DMS153 treated with DMSO at 0.1 percent for 48 hours (cell line): ENCODE measurements around the gene ESPNL.
"Not testable (repeated sequence)": the region's sequence is repeated elsewhere in the genome, so short reads cannot be mapped to it uniquely, and the experiment has no call there.

Source experiments
- DNase-seq: peaks from one replicate; lab custom pipeline; 2025; ENCODE audit not compliant: unreplicated experiment; lab: John Stamatoyannopoulos, UW

The ESPNL gene

DNA sequence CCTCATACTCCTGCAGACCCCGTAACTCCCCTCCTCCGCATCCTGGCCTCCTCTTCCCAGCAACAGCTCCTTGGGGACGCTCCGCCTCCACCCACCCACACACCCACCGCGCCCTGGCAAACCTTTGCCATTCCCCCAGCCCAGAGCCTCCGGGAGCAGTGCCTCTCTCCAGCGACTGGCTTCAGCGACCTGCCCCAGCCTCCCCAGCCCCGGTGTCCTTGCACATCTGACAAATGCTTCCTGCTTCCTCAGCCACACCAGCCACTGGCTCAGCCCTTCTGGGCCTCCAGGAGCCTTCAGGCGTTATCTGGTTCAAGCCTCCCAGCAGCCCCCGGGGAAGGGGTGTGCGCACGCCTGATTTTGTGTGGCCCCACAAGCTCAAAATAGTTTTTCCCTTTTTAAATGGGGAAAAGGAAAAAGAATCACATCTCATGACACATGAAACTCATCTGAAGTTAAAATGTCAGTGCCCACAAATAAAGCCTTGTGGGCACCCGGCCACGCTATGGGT lies 14.2 kb downstream of the ESPNL start:
- no peak for DNase-seq

DNA sequence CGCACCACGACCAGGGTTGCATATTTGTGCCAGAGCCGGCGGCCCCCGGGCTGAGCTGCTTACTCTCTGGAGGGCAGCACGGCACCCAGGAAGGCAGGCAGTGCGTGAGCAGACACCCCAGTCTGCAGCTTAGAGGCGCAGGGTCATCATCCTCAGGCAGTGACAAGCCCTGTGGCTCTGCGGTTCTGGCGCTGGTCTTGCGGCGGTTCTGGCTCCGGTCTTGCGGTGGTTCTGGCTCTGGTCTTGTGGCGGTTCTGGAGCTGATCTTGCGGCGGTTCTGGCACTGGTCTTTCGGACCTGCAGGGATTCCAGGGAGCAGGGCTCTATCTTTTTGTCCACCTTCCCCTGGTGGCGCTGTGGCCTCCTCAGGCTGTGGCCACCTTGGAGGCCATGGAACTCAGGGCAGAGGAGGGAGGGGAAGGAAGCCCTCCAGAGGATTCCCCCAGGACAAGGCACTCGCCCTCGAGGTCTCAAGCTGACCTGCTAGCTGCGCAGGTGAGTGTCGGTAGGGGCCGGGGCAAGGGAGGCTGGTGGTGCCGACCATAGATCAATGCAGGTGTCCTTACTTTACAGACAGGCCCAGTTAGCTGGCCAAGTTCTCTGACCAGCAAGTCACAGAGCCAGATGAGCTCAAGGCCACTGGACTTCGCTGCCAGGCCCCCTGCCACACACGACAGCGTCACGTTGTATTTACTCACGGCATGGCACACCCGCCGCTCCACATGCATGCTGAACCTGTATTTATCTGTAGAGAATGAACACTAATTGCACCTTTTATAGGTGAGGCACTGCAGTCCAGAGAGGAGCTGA lies 14.9 kb downstream of the ESPNL start:
- DNase-seq: no peak

DNA sequence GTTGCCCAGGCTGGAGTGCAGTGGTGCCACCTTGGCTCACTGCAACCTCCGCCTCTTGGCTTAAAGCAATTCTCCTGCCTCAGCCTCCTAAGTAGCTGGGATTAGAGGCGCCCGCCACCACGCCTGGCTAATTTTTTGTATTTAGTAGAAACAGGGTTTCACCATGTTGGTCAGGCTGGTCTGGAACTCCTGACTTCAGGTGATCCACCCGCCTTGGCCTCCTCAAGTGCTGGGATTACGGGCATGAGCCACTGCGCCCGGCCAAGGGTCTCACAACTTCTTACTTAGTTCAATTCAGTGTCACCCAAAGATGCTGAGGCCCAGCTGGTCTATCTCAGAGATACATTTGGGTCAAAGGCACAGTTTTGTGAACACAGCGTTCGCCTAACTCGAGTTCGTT lies 15.6 kb downstream of the ESPNL start:
- not testable (repeated sequence) for DNase-seq

DNA sequence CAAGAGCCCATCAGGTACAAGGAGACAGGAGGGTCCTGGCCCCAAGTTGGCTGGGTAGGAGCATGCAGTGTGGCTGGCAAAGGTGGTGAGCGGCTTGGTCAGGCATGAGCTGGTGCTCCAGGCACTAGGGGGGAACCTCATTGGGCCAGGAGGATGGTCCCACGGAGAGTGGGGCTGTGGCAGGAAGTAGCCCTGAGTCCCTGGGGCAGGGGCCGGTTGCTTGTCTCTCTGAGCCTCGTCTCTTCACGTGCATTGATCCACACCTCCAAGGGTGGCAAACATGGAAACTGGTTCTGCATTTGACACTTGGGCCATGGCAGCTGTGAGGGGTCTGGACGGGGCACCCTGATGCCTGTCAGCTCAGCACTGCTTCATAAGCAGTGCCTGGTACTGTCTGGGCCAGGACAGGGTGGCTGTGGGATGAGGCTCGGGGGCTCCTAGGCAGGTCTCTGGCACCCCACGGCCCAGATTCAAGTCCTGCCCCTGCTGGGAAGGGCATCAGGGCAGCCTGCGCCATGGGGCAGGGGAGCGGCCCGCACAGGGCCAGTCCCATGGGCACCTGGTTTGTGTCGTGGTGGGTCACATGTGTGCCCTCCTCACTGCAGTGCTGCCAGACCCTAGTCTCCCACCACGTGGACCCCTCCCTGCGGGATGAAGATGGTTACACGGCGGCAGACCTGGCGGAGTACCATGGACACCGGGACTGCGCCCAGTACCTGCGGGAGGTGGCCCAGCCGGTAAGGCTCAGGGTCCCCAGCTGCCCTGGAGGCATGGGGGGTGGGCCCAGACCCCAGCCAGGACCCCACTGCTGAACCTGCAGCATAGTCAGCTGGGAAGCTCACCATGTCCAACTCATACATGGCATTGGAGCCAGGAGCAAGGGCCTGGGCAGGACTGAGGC lies 16.4 kb downstream of the ESPNL start:
- DNase-seq: no peak

DNA sequence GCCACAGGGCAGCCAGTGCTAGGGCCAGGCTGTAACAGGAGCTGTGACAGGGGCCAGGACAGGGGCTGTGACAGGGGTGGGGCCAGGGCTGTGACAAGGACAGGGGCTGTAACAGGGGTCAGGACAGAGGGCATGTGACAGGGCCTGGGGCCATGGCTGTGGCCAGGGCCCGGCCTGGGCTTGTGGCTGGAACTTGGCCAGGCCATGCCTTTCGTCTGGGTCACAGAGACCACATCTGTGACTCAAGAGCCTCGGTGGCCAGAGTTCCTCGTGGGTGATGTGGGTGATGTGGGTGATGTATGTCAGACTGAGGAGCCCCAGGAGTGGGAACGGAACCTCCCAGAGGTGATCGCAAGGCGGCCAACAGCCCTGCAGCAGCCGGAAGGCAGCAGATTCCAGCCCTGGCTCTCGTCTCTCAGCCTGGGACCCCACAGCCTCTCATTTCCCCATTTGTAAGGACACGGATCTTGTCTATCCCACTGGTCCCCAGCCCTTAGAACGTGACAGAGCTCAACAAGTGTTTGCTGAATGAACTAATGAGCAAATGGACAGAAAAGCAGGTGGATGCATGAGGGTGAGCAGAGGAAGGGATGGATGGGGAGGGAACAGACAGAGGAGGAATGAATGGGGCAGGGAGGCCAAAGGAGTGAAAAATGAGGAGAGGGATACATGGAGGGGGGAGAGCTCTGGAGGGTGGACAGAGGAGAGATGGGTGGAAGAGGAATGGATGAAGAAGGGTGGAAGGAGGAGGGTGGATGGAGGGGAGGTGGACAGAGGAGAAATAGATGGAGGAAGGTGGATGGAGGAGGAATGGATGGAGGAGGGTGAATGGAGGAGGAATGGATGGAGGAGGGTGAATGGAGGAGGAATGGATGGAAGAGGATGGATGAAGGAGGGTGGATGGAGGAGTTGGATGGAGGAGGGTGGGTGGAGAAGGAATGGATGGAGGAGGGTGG lies 17.3 kb downstream of the ESPNL start:
- no peak for DNase-seq

DNA sequence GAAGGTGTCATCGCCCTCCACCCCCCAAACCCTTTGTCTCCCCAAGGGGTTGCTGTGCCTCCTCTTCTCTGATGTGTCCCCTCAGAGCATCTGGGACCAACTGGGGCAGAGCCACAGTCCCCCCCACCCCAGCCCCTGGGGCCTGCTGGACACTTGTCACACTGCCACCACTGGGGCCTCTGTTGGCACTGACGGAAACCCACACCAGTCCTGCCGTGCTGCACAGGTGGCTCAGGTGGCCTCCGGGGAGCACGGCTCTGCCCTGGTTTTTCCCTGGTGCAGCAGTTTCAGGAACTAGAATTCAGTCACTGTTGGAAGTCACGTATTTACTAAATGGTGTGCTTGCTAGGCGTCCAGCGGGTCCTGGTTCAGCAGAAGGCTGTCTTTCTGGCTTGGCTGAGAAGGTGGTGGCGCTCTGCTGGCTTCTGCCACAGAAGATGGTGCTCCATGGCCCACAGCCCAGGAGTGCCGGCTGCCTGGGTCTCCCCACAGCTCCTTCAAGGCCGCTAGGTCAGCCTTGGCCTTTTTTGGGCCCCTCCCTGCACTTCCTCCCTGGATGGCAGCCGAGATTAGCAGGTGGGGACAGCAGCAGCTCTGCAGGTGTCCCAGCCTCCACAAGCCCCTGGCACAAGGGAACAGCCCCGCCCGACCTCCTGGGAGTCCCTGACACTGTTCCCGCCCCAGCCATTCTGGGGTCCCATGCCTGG lies 19.8 kb downstream of the ESPNL start:
- DNase-seq: no peak

DNA sequence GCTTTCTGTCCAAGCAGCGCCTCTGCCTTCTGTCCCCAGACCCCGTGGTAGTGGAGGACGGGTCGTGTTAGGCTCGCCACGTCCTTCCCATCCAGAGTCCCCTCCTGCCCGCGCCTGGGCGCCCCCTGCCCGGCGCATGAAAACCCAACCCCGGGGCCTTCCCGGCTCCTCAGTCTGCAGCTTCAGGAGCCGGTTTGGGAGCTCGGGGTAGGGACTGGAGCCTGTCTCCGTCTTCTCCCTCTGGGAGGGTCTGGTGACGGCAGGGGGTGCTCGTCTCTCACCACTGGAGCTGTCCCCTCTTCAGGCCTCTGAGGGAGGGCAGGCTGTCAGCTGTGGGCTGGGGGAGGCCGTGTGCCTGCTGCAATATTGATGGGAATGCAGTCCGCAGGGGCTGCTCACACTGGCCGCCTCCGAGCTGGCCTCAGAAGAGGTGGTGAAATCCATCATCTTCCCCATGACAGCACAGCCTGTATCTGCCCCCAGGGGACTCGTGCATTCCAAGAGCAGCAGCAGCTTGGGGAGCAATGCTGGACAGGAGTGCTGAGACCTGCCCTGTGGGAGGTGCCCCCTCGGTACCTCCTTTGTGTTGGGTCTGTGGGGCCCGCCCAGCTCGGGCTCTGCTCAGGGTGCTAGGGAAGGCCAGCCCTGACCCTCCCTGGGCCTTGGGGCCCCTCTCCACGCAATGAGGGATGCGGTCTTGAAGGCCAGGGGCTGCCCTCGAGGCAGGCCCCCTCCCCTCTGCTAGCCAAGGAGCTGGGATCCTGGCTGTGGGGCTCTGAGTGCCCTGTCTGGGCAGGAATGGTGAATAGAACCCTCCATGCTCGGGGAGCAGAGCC lies 20.5 kb downstream of the ESPNL start:
- no peak for DNase-seq

DNA sequence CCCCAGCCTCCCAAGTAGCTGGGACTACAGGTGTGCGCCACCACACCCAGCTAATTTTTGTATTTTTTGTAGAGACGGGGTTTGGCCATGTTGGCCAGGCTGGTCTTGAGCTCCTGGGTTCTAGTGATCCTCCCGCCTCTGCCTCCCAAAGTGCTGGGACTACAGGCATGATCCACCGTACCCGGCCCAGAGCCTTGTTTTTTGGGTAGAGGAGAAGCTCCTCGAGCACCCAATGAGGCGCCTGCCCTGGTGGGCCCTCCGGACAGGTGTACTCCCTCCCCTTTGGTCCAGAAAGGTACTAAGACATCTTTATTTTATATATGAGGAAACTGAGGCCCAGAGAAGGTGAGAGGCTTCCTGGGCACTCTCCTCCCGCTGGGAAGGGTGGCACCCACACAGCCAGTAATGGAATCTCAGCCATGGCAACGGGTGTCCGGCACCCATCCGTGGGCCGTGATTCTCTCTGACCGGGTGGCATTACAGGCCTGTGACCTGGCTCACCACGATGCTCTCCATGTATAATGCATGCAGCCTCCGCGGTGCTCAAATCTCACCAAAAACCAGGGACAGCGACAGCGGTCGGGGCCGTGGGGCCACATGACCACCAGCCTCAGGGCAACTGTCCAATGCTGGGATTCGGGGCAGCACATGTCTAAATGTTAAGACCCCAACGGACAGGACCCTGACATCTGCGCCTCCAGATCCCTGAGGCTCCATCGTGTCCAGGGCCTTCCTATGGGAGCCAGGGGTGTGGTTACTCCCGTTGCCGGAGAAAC lies 21.6 kb downstream of the ESPNL start:
- no peak for DNase-seq

DNA sequence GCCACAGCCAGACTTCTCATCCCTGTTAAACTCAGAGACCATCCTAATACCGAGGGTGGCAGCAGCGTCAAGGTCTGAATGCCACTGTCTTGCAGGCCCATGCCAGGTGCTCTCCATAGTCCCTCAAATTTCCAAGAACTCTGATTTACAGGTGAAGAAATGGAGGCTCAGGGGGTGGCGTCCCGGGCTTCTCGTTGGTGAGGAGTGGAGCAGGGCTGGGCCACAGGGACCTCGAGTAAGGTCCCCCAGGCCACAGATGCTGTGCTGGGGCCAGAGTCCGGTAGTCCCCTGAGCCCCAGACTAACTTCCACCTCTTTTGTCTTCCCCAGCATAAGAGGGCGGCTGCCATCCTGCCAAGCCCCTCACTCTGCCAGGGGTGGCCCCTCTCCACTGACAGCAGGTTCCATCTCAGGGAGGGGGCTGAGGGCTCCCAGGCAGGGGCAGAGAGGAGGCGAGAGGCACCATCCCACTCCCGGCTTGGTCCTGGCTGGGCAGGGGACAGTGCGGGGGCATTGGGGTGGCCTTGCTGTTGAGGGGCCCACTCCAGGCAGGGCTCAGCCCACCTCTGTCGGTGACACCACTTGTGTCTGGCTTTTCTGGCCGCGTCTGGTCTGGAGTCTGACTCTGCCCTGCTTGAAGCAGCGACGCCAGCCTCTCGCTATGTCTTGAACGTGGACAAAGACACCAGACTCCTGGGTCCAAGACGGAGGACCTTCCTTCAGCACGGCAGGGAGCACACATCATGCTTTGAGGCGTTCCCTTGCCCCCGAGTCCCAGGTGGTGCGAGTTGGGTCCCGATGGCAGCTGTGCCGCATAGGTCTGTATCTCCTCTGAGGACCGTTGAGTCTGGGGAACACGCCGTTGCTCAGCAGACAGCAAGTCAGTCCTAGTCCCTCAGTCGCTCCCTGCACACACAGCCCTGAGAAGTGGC lies 22.4 kb downstream of the ESPNL start:
- no peak for DNase-seq

DNA sequence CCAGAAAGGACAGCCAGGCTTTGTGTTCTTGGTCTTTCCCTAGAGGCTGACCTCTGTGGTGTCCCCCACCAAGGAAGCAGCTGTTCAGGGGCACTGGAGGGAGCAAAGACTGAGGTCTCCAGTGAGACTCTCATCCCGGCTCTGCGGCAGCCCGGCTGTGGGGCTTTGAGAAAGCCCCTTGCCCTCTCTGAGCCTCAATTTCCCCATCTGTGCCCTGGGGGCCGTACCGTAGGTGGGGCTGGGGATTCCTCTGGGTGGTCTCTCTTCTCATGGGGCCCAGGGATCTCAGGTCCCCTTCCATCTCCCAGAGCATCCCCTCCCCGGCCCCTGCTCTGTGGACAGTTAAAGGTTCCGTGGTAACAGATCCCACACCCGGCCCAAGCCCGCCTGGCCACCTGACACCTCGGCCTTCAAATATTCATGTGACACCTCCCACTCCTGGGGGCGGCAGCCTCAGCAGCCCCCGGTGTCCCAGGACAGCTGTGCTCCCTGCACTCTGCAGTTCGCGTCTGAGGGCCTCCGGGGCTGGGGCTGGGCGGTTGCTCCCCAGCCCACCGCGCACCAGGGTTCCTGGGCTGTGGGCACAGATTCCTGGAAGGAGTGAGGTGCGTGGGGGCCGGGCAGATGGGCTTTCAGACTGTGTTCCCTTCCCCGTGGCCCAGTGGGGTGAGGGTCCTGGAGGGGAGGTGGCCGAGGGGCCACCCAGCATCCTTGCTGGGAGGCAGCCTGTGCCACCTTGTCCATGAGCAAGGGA lies 23.3 kb downstream of the ESPNL start:
- no peak for DNase-seq

DNA sequence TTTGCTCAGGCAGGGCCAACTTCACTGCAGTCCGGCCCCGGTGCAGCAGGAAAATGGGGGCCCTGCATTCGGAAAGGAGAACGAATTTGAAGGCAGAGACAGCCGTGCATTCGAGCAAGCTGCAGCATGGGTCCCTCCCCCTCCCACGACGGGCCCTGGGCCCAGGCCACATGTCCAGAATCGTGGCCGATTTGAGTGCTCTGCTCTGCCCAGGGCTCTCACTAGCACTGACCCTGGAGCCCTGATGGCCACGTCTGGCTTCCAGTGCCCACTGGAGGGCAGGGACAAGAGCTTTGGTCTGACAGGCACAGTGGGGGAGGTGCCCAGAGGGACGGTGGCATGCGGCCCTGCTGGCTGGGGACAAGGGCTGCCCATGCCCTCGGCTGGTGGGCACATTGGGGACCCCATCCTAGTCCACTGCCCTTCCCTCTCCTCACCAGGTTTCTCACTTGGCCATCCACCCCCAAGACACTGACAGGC lies 23.9 kb downstream of the ESPNL start:
- DNase-seq: no peak

DNA sequence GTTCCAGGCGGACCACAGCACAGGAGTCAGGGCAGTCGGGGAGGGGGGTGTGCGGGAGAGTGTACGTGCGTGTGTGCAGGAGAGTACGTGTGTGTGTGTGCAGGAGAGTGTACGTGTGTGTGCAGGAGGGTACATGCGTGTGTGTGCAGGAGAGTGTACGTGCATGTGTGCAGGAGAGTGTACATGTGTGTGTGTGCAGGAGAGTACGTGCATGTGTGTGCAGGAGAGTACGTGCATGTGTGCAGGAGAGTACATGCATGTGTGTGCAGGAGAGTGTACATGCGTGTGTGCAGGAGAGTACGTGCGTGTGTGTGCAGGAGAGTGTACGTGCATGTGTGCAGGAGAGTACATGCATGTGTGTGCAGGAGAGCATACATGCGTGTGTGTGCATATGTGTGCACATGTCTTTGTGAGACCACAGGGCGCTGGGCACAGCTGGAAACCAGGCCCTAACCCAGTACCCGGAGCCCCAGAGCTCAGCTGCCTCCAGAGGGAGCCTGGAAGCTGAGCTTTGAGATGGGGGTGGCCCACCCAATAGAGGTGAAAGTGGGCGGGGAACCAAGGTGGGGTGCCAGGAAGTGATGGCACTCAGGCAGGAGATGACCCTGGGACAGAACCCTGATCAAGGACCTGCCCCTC lies 24.5 kb downstream of the ESPNL start:
- no peak for DNase-seq

DNA sequence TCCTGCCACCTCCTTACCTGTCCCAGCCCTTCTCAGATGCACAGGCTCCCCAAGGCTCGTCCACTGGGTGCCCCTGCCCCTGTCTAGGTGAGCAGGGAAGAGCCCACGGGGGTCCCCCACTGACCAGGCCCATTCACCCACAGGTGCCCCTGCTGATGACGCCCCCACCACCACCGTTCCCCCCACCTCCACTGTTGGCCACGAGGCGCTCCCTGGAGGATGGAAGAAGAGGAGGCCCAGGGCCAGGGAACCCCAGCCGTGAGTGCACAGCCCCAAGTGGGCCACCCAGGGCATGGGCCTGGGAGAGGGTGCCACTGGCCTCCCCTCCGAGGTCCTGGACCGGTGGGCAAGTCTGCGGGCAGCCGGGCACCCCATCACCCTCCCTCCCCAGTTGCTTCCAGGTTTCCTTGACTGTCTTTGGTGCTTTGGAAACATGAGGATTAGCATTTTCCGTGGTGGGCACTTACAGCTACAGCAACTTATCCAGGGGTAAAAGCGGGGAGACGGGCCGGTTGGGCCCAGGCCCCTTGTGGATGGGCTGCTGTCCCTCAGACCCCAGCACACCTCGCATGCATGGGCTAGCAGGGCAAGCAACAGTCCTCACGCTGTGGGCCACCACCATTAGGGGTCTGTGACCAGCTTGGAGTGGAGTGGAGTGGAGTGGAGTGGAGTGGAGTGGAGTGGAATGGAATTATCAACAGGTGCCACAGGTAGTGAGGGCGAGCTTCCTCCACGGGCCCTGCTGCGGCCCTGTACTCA lies 25.2 kb downstream of the ESPNL start:
- no peak for DNase-seq

DNA sequence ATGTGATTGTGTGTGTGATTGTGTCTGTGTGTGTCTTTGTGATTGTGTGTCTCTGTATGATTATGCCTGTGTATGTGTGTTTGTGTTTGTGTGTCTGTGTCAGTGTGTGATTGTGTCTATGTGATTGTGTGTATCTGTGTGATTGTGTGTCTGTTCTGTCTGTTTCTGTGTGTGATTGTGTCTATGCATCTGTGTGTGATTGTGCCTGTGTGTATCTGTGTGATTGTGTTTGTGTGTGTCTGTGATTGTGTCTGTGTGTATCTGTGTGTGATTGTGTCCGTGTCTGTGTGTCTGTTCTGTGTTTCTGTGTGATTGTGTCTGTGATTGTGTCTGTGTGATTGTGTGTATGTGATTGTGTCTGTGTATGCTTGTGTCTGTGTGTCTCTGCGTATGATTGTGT lies 26.2 kb downstream of the ESPNL start:
- DNase-seq: no peak

DNA sequence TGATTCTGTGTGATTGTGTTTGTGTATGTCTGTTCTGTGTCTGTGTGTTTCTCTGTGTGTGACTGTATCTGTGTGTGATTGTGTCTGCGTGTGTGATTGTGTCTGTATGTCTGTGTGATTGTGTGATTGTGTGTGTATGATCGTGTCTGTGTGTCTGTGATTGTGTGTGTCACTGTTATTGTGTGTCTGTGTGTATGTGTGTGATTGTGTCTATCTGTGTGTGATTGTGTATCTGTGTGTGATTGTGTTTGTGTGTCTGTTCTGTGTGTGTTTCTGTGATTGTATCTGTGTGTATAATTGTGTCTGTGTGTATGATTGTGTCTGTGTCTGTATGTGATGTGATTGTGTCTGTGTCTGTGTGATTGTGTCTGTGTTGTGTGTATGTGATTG lies 26.6 kb downstream of the ESPNL start:
- no peak for DNase-seq
